Thyroid gland (tissue), 4 donors: ENCODE results near the gene ENDOV. TPM values are rescaled to one million over a fixed set of nuclear protein-coding genes. Genes with fewer than 3 reads are reported as not detected.
"Not testable (repeated sequence)": the region's sequence is repeated elsewhere in the genome, so short reads cannot be mapped to it uniquely, and the experiment has no call there.

Experiments
- DNase-seq, 2 donors: peaks; one replicate each; pipeline ENCODE4 v3.0.0-alpha.2; 2019
- H3K27ac ChIP-seq, 3 donors: fragments of 200-600 bp; sonication (generic); 1 replicate in 2 of 3; 2 replicates in 1 of 3; pipeline ENCODE4 v1.5.1; 2016 to 2019; ENCODE audit warnings: mild to moderate bottlenecking in 1 of 3, moderate library complexity in 1 of 3
- H3K27me3 ChIP-seq: fragments of 200-600 bp; sonication (generic); one replicate; pipeline ENCODE4 v1.5.1; 2019
- H3K36me3 ChIP-seq, 2 donors: fragments of 200-600 bp; sonication (generic); one replicate each; pipeline ENCODE4 v1.5.1; 2016 to 2019
- H3K4me1 ChIP-seq, 2 donors: fragments of 200-600 bp; sonication (generic); one replicate each; pipeline ENCODE4 v1.5.1; 2017 to 2019
- H3K4me3 ChIP-seq, 3 donors: fragments of 200-600 bp; sonication (generic); replicated peaks in 1 of 3; 1 replicate in 2 of 3; 2 replicates in 1 of 3; pipeline ENCODE4 v1.5.1; 2016; ENCODE audit warnings: mild to moderate bottlenecking in 1 of 3
- H3K9me3 ChIP-seq: fragments of 200-600 bp; sonication (generic); one replicate; pipeline ENCODE4 v1.5.1; 2017
- CTCF ChIP-seq, 6 experiments: fragments of 200-600 bp in 3 of 6; fragments of 450-650 bp in 3 of 6; sonication (generic) in 3 of 6; IDR thresholded peaks; one replicate each; pipeline ENCODE4 v1.5.1; 2016 to 2019; ENCODE audit warnings: antibody characterized with exemption in 6 of 6, mild to moderate bottlenecking in 2 of 6, inconsistent platforms in 1 of 6, moderate library complexity in 1 of 6
- POLR2A ChIP-seq, 2 donors: fragments of 450-650 bp; IDR thresholded peaks; one replicate each; pipeline ENCODE4 v1.6.1; 2017; ENCODE audit warnings: antibody characterized with exemption in 2 of 2, mild to moderate bottlenecking in 2 of 2, moderate library complexity in 1 of 2
- WGBS, 2 donors: methylation state at CpG; one replicate each; pipeline ENCODE4 v1.1.5; 2017; 5-methylcytosine and 5-hydroxymethylcytosine counted together
- intact Hi-C: fragments of 100-400 bp; cut with DNase I; formaldehyde crosslinking; loops from one replicate; pipeline ENCODE4 v1.15.1; 2023
- total RNA-seq, 4 donors: library from RNA; depleted of rRNA; stranded (reverse); fragments of >200 nt; gene quantifications; one replicate each; pipeline ENCODE4 v1.2.3, GENCODE V29; 2016

ENDOV gene
- total RNA-seq, 4 donors from 2014 or later = 18.8 to 37.1 (median 21.2) TPM

DNA sequence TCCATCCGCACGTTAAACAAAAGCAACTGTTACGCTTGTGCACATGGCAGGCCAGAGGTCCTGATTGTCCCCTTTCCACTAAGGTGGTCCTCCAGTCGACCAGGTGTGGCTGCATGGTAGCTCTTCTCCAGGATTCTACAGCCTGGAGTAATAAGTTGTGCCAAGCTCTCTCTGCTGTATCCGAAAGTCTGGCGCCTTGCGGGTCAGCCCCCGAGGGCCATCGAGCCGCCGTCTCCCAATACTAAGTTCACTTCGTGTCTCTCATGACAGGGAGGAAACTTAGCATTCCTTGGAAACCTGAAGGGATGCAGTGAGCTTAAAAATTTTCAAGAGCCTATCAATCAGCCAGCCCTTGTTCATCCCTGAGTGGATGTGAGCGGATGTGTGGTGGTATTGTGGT, 5.3 kb upstream of the ENDOV start:
- Histone ChIP-seq H3K27ac (no peak overlapping the region), H3K27me3 (no peaks in the 10 kb centered on the region), H3K36me3 (no peaks in the 10 kb centered on the region), H3K9me3 (no peaks in the 10 kb centered on the region), H3K4me3 (no peak overlapping the region), H3K4me1 (peaks cover 5 to 8% of the 10 kb centered on the region in 2 donors)
- TF ChIP-seq POLR2A (IDR thresholded peaks at IDR 0.05) (no peak), CTCF (IDR thresholded peaks at IDR 0.05) (no peak)
- no peak for DNase-seq
- WGBS, 2 donors = 92 to 95% methylated on average over 13 of the region's 13 CpGs
- intact Hi-C loops = no loop called here

DNA sequence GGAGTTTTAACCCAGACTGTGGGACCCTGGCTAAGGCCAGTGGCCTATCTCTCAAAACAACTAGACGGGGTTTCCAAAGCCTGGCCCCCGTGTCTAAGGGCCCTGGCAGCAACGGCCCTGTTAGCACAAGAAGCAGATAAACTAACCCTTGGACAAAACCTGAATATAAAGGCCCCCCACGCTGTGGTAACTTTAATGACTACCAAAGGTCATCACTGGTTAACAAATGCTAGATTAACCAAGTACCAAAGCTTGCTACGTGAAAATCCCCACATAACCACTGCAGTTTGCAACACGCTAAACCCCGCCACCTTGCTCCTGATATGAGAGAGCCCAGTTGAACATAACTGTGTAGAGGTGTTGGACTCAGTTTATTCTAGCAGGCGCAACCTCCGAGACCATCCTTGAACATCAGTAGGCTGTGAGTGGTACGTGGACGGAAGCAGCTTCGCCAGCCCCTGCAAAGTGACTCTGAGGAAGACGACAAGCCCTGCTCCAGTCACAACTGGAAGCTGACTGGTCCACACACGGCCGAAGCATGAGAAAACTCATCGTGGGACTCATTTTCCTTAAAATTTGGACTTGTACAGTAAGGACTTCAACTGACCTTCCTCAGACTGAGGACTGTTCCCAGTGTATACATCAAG, 4.4 kb upstream of the ENDOV start:
- 82 to 84% methylated on average over 16 of the region's 16 CpGs for WGBS, 2 donors
- H3K27me3 ChIP-seq, H3K27ac ChIP-seq, H3K4me1 ChIP-seq, DNase-seq, H3K36me3 ChIP-seq, H3K9me3 ChIP-seq, H3K4me3 ChIP-seq, intact Hi-C loops: not testable (repeated sequence)

DNA sequence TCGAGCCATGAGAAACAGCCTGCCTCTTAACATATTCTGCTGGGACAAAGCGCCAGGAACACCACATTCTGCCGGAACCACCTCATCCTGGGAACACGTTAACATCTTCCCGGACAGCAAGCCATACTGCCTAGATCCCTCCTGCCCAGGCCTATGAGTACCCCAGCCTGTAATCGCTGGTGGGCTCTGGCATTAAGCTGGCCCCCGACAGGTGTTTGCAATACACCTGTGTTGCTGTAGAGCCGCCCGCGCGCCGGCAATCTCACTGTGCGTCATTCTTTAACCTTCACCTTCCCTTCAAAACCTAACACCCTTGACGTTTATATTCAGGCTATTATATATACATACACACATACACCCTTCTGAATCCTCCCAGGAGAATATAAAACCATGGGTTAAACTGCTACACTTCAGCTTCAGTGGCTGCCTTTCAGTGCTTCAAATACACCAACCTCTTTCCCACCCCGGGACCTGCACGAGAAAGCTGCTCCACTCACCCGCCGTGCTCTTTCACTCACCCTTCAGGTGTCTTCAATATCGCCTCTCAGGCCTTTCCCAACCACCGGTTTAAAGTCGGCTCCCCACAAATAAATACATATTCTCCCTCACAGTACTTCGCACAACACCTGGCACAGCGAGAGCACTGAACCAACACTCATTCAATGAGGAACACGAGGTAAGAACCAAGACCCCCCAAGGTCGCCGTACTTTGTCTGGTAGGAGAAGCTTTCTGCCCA, 1.0 kb upstream of the ENDOV start:
- intact Hi-C loops = no loop called here

DNA sequence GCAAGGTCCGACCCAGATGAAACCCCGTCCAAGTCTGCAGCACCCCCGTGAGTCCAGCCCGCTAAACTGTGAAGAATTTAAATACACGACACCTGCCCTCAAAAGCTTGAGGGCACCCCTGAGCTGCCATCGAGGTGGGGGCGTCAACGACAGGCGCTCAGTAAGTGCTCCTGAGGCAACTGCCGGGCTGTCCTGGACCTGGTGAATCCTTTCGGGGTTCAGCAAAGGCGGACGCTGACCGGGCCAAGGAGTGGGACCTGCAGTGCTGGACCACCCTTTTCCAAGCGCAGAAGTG, 512 bp upstream of the ENDOV start:
- H3K27ac ChIP-seq = peak overlapping the region in 2 of 3 donors; percentile 95 to 98
- intact Hi-C loops = no loop called here
- no peaks in the 10 kb centered on the region for H3K27me3 ChIP-seq
- H3K36me3 ChIP-seq = no peaks in the 10 kb centered on the region
- no peak for TF ChIP-seq POLR2A (IDR thresholded peaks at IDR 0.05)
- TF ChIP-seq CTCF (IDR thresholded peaks at IDR 0.05) = peak in 1 of 6 experiments; percentile 8
- H3K4me1 ChIP-seq = peaks cover 16 to 23% of the 10 kb centered on the region in 2 donors
- DNase-seq = peak in 1 of 2 donors; percentile 13
- no peaks in the 10 kb centered on the region for H3K9me3 ChIP-seq
- peak overlapping the region; percentile 49 to 94 (median 94) for H3K4me3 ChIP-seq
- 0% methylated on average over 9 to 10 of the region's 15 CpGs for WGBS, 2 donors

More for the DNA sequence above, 1.0 kb upstream of the ENDOV start:
- H3K4me3 ChIP-seq = peak overlapping the region; percentile 49 to 94 (median 94)
- no peaks in the 10 kb centered on the region for H3K27me3 ChIP-seq
- TF ChIP-seq CTCF (IDR thresholded peaks at IDR 0.05) = no peak
- no peak for TF ChIP-seq POLR2A (IDR thresholded peaks at IDR 0.05)
- H3K9me3 ChIP-seq = no peaks in the 10 kb centered on the region
- 26 to 43% methylated on average over 24 to 26 of the region's 26 CpGs for WGBS, 2 donors
- no peaks in the 10 kb centered on the region for H3K36me3 ChIP-seq
- peak in 1 of 2 donors; percentile 8 for DNase-seq
- H3K27ac ChIP-seq = no peak overlapping the region
- H3K4me1 ChIP-seq = peaks cover 16 to 23% of the 10 kb centered on the region in 2 donors

DNA sequence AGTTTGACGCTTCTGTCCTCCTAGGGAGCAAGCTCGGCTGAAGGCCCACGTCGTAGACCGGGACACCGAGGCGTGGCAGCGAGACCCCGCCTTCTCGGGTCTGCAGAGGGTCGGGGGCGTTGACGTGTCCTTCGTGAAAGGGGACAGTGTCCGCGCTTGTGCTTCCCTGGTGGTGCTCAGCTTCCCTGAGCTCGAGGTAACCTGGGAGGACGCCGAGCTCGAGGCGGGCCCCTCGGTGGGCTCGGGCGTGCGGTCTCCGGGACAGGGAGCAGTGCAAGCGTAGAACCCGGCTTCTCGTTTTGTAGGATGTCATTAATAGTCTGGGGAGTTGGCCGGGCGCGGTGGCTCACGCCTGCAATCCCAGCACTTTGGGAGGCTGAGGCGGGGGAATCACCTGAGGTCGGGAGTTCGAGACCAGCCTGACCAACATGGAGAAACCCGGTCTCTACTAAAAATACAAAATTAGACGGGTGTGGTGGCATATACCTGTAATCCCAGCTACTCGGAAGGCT, 715 bp downstream of the ENDOV start:
- no peak for DNase-seq
- intact Hi-C loops = no loop called here
- H3K9me3 ChIP-seq = no peaks in the 10 kb centered on the region
- WGBS, 2 donors = 35 to 41% methylated on average over 5 to 11 of the region's 39 CpGs
- H3K36me3 ChIP-seq = no peaks in the 10 kb centered on the region
- peak overlapping the region; percentile 49 to 94 (median 94) for H3K4me3 ChIP-seq
- H3K4me1 ChIP-seq = peaks cover 16 to 23% of the 10 kb centered on the region in 2 donors
- TF ChIP-seq POLR2A (IDR thresholded peaks at IDR 0.05) = no peak
- TF ChIP-seq CTCF (IDR thresholded peaks at IDR 0.05) = no peak
- peak overlapping the region; percentile 95 to 99 (median 98) for H3K27ac ChIP-seq
- H3K27me3 ChIP-seq = no peaks in the 10 kb centered on the region
